ENCODE measurements around the gene ZNF282.

ZNF282 gene

GRCh38 chr7:149216402-149216801, 21.1 kb downstream of the ZNF282 start:
- Histone ChIP-seq H3K4me3 (ENCODE audit: low read depth, low read length) (no peak overlapping the region), H3K27ac (ENCODE audit: extremely low read depth, low read depth, low read length) (no peak overlapping the region), H3K36me3 (ENCODE audit: control insufficient read depth in 2 of 2, insufficient read depth in 1 of 2, low read length in 2 of 2) (peaks cover 42 to 100% of the 10 kb centered on the region in 2 experiments), H3K4me1 (ENCODE audit: control insufficient read depth, insufficient read depth, low read length) (no peaks in the 10 kb centered on the region), H3K9me3 (ENCODE audit: control insufficient read depth, insufficient read depth, low read depth, low read length) (no peaks in the 10 kb centered on the region)
- ChIA-PET CTCF (interaction anchor here (0.7 kb wide), 1 partner anchor 95 kb away, joined by 3 read pairs; no protein-coding TSS in a partner anchor), POLR2A (no interaction called here)
- TF ChIP-seq SP2 (tag by site-specific recombination; IDR thresholded peaks at IDR 0.05) (no peak), ZNF266 (tag by site-specific recombination; IDR thresholded peaks at IDR 0.05; ENCODE audit: low read depth) (no peak), ZIC2 (tag by site-specific recombination; IDR thresholded peaks at IDR 0.05) (no peak), ZNF174 (tag by site-specific recombination; IDR thresholded peaks at IDR 0.05) (no peak), ZNF391 (tag by site-specific recombination; IDR thresholded peaks at IDR 0.05; ENCODE audit: borderline replicate concordance, low read depth) (no peak), PRDM2 (tag by site-specific recombination; IDR thresholded peaks at IDR 0.05; ENCODE audit: borderline replicate concordance) (no peak), ZNF221 (tag by site-specific recombination; IDR thresholded peaks at IDR 0.05; ENCODE audit: borderline replicate concordance) (no peak), ZNF433 (tag by site-specific recombination; IDR thresholded peaks at IDR 0.05; ENCODE audit: low read depth) (no peak)

GRCh38 chr7:149217570-149217969, 22.2 kb downstream of the ZNF282 start:
- no peak overlapping the region for H3K27ac ChIP-seq (ENCODE audit: extremely low read depth, low read depth, low read length)
- no peaks in the 10 kb centered on the region for H3K9me3 ChIP-seq (ENCODE audit: control insufficient read depth, insufficient read depth, low read depth, low read length)
- ChIA-PET POLR2A (no interaction called here), CTCF (no interaction called here)
- H3K4me1 ChIP-seq (ENCODE audit: control insufficient read depth, insufficient read depth, low read length) = no peaks in the 10 kb centered on the region
- TF ChIP-seq ZNF473 (tag by site-specific recombination; IDR thresholded peaks at IDR 0.05) (no peak), ZBTB48 (tag by site-specific recombination; IDR thresholded peaks at IDR 0.05) (no peak), WT1 (tag by site-specific recombination; IDR thresholded peaks at IDR 0.05) (no peak), ZNF398 (tag by site-specific recombination; IDR thresholded peaks at IDR 0.05) (no peak), ZFHX2 (tag by site-specific recombination; conservative IDR thresholded peaks at IDR 0.05) (no peak), ZNF423 (tag by site-specific recombination; IDR thresholded peaks at IDR 0.05) (no peak), ZNF335 (tag by site-specific recombination; conservative IDR thresholded peaks at IDR 0.05) (no peak), ZNF449 (tag by site-specific recombination; IDR thresholded peaks at IDR 0.05) (no peak), KLF16 (tag by site-specific recombination; IDR thresholded peaks at IDR 0.05) (no peak)
- H3K4me3 ChIP-seq (ENCODE audit: low read depth, low read length) = no peak overlapping the region
- H3K36me3 ChIP-seq (ENCODE audit: control insufficient read depth in 2 of 2, insufficient read depth in 1 of 2, low read length in 2 of 2) = peaks cover 36 to 98% of the 10 kb centered on the region in 2 experiments

Data from HEK293 (cell line).